ENCODE results near the gene WDR64.
"Not testable (repeated sequence)": the region's sequence is repeated elsewhere in the genome, so short reads cannot be mapped to it uniquely, and the experiment has no call there.

The WDR64 gene

DNA sequence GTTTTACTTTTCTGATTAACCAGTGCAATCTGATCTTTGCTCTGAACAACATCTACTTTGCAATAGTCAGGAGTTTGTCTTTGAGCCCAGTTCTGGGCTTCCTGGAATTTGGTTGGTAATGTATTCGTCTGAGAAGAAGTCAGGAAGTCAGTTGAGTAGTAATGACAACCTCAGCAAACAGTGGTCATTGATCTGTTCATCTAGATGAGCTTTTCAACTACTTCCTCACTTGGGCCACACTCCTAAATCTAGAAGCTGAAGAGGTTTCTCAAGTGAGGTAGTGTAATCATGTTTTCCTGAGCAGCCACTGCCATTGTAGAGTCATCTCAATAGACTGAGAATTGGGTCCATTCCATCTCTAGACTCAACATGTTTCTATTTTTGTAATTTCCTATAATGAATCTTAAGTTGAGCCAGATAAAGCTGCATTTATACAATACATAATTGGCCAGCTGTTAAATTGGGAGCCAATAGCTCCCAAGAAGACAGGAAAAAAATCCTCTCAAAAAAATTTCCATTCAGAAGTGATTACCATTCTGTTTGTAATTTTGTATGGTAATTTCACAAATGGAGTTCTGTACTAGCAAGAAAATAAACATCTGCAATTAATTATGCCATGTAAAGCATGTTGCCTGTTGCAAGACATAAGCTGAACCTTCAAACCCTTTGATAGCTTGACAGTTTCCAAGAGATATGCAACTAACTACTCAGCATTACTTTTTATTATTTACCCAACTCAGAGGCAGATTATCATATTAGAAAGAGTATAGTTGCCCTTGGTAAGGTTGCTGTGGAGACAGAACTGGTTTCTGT lies 49.6 kb downstream of the WDR64 start:
- CTCF ChIA-PET = interaction anchor here (0.8 to 1.2 kb wide), 3 partner anchors 10 to 18 kb away, joined by 3 to 4 read pairs (median 3); no protein-coding TSS in a partner anchor
- POLR2A ChIA-PET = no interaction called here
- TF ChIP-seq, protein P1, sequence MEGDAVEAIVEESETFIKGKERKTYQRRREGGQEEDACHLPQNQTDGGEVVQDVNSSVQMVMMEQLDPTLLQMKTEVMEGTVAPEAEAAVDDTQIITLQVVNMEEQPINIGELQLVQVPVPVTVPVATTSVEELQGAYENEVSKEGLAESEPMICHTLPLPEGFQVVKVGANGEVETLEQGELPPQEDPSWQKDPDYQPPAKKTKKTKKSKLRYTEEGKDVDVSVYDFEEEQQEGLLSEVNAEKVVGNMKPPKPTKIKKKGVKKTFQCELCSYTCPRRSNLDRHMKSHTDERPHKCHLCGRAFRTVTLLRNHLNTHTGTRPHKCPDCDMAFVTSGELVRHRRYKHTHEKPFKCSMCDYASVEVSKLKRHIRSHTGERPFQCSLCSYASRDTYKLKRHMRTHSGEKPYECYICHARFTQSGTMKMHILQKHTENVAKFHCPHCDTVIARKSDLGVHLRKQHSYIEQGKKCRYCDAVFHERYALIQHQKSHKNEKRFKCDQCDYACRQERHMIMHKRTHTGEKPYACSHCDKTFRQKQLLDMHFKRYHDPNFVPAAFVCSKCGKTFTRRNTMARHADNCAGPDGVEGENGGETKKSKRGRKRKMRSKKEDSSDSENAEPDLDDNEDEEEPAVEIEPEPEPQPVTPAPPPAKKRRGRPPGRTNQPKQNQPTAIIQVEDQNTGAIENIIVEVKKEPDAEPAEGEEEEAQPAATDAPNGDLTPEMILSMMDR (IDR thresholded peaks at IDR 0.05; ENCODE audit: control extremely low read depth, extremely low read depth, low read depth, missing control alignments) = no peak
- no peak for DNase-seq (ENCODE audit: extremely low spot score)

- ChIA-PET CTCF (no interaction called here), POLR2A (no interaction called here)
- TF ChIP-seq, protein P1 (IDR thresholded peaks at IDR 0.05; ENCODE audit: control extremely low read depth, extremely low read depth, low read depth, missing control alignments) = no peak
- DNase-seq (ENCODE audit: extremely low spot score) = no peak
These were observed 50.6 kb downstream of the WDR64 start for GRCh38 chr1:241702442-241703373.

DNA sequence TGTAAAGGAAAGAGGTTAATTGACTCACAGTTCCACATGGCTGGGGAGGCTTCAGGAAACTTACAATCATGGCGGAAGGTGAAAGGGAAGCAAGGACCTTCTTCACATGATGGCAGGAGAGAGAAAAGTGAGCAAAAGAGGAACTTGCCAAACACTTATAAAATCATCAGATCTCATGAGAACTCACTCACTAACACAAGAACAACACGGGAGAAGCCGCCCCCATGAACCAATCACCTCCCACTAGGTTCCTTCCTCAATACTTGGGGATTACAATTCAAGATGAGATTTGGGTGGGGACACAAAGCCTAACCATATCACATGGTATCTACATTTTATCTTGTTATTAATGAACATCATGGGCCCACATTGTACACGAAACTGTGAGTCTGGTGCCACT lies 51.7 kb downstream of the WDR64 start:
- CTCF ChIA-PET; DNase-seq (ENCODE audit: extremely low spot score); POLR2A ChIA-PET: not testable (repeated sequence)

- CTCF ChIA-PET = interaction anchor here (1.0 to 1.3 kb wide), 2 partner anchors 14 to 292 kb away, joined by 3 to 4 read pairs; partner anchors contain the start of gene MAP1LC3C
These were observed 54.2 kb downstream of the WDR64 start for GRCh38 chr1:241706257-241706656.

GRCh38 chr1:241706967-241707366 lies 54.9 kb downstream of the WDR64 start:
- no peak for DNase-seq (ENCODE audit: extremely low spot score)
- TF ChIP-seq, protein P1 (IDR thresholded peaks at IDR 0.05; ENCODE audit: control extremely low read depth, extremely low read depth, low read depth, missing control alignments) = no peak
- POLR2A ChIA-PET = no interaction called here
- CTCF ChIA-PET = interaction anchor here (1.3 kb wide), 1 partner anchor 14 kb away, joined by 4 read pairs; no protein-coding TSS in a partner anchor

More at GRCh38 chr1:241706257-241706656, 54.2 kb downstream of the WDR64 start:
- POLR2A ChIA-PET = no interaction called here
- TF ChIP-seq, protein P1 (IDR thresholded peaks at IDR 0.05; ENCODE audit: control extremely low read depth, extremely low read depth, low read depth, missing control alignments) = no peak
- DNase-seq (ENCODE audit: extremely low spot score) = no peak

DNA sequence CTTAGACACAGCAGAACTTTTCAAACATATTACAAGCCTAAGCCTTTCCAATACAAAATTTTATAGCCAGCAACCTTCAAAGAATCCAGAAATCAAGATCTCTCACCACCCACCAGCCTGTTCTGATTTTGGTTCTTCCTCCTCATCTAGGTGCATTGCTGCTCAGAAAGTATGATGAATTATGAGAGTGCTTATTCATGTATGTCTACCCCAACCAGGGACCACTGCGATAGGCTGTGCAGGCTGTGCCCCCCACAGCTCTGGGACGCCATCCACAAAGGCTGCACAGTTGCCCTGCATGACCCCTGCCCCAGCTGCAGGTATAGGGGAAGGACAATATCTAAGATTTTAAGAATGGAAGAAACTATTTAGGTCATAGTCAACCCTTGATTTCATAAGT lies 55.4 kb downstream of the WDR64 start:
- TF ChIP-seq, protein P1 (IDR thresholded peaks at IDR 0.05; ENCODE audit: control extremely low read depth, extremely low read depth, low read depth, missing control alignments) = no peak
- POLR2A ChIA-PET = no interaction called here
- no peak for DNase-seq (ENCODE audit: extremely low spot score)
- CTCF ChIA-PET = interaction anchor here (1.3 kb wide), 1 partner anchor 15 kb away, joined by 4 read pairs; no protein-coding TSS in a partner anchor
